ENCODE results near the gene GFRA4.

GFRA4 gene

DNA sequence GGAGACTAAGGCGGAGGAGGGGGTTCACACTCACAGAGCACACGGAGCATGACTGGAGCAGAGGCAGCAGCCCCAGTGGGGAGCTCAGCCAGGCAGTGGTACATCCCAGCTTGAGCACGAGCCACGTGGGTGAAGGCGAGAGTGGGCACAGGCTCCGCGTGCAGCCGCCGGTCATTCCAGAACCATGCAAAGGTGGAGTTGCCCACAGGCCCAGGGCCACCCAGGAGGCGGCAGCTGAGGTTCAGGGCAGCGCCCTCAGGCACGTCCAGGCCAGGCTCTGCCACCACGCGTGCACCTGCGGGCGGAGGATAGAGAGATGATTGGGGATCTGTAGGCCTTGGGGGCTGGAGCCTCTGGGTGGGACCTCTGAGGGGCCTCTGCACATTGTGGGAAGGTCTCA lies 28.1 kb upstream of the GFRA4 start:
- no peaks in the 10 kb centered on the region for H3K27me3 ChIP-seq
- DNase-seq = no peak
- H3K36me3 ChIP-seq = no peaks in the 10 kb centered on the region
- no peaks in the 10 kb centered on the region for H3K4me1 ChIP-seq
- no peaks in the 10 kb centered on the region for H3K9me3 ChIP-seq
- H3K4me3 ChIP-seq (ENCODE audit: low read depth, low read length) = no peak overlapping the region
- no peak for TF ChIP-seq CTCF (IDR thresholded peaks at IDR 0.05; ENCODE audit: low read depth, low read length)

- Histone ChIP-seq H3K9me3 (no peaks in the 10 kb centered on the region), H3K4me1 (no peaks in the 10 kb centered on the region), H3K27me3 (no peaks in the 10 kb centered on the region), H3K4me3 (ENCODE audit: low read depth, low read length) (no peak overlapping the region), H3K36me3 (no peaks in the 10 kb centered on the region)
- TF ChIP-seq CTCF (IDR thresholded peaks at IDR 0.05; ENCODE audit: low read depth, low read length) = no peak
- DNase-seq = no peak
These were observed 27.2 kb upstream of the GFRA4 start for GRCh38 chr20:3690413-3690812.

GRCh38 chr20:3689978-3690377 lies 26.8 kb upstream of the GFRA4 start:
- Histone ChIP-seq H3K4me3 (ENCODE audit: low read depth, low read length) (no peak overlapping the region), H3K9me3 (no peaks in the 10 kb centered on the region), H3K27me3 (no peaks in the 10 kb centered on the region), H3K4me1 (no peaks in the 10 kb centered on the region), H3K36me3 (no peaks in the 10 kb centered on the region)
- no peak for DNase-seq
- no peak for TF ChIP-seq CTCF (IDR thresholded peaks at IDR 0.05; ENCODE audit: low read depth, low read length)

GRCh38 chr20:3687655-3688054 lies 24.5 kb upstream of the GFRA4 start:
- no peak for DNase-seq
- Histone ChIP-seq H3K4me3 (ENCODE audit: low read depth, low read length) (no peak overlapping the region), H3K36me3 (no peaks in the 10 kb centered on the region), H3K4me1 (no peaks in the 10 kb centered on the region), H3K9me3 (no peaks in the 10 kb centered on the region), H3K27me3 (no peaks in the 10 kb centered on the region)
- TF ChIP-seq CTCF (IDR thresholded peaks at IDR 0.05; ENCODE audit: low read depth, low read length) = no peak

GRCh38 chr20:3686867-3687321 lies 23.7 kb upstream of the GFRA4 start:
- TF ChIP-seq CTCF (IDR thresholded peaks at IDR 0.05; ENCODE audit: low read depth, low read length) = no peak
- DNase-seq = no peak
- Histone ChIP-seq H3K27me3 (no peaks in the 10 kb centered on the region), H3K4me3 (ENCODE audit: low read depth, low read length) (no peak overlapping the region), H3K9me3 (no peaks in the 10 kb centered on the region), H3K36me3 (no peaks in the 10 kb centered on the region), H3K4me1 (no peaks in the 10 kb centered on the region)

DNA sequence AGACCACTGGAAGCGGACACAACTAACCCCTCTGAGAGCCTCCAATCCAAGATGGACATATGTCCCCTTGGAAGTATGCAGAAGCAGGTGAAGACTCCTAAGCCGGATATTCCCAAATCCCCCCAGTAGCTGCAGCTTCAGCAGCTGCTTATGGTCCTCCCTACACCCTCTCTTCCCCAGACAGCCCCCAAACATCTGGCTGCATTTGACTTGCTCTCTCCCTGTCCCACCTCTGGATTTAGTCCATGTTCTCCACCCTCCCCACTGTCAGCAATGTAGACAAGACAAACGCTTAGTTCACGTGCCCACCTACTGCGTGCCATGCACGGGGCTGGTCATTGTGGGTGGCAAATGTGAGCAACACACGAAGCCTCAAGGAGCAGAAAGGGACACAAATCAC lies 23.2 kb upstream of the GFRA4 start:
- no peak for DNase-seq

More for the DNA sequence above, 23.2 kb upstream of the GFRA4 start:
- Histone ChIP-seq H3K4me3 (ENCODE audit: low read depth, low read length) (no peak overlapping the region), H3K4me1 (no peaks in the 10 kb centered on the region), H3K27me3 (no peaks in the 10 kb centered on the region), H3K36me3 (no peaks in the 10 kb centered on the region), H3K9me3 (no peaks in the 10 kb centered on the region)
- TF ChIP-seq CTCF (IDR thresholded peaks at IDR 0.05; ENCODE audit: low read depth, low read length) = no peak
